ENCODE data around the gene SF3B1.

- TF ChIP-seq, protein P1, sequence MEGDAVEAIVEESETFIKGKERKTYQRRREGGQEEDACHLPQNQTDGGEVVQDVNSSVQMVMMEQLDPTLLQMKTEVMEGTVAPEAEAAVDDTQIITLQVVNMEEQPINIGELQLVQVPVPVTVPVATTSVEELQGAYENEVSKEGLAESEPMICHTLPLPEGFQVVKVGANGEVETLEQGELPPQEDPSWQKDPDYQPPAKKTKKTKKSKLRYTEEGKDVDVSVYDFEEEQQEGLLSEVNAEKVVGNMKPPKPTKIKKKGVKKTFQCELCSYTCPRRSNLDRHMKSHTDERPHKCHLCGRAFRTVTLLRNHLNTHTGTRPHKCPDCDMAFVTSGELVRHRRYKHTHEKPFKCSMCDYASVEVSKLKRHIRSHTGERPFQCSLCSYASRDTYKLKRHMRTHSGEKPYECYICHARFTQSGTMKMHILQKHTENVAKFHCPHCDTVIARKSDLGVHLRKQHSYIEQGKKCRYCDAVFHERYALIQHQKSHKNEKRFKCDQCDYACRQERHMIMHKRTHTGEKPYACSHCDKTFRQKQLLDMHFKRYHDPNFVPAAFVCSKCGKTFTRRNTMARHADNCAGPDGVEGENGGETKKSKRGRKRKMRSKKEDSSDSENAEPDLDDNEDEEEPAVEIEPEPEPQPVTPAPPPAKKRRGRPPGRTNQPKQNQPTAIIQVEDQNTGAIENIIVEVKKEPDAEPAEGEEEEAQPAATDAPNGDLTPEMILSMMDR (conservative IDR thresholded peaks at IDR 0.05 in 1 of 2, IDR thresholded peaks at IDR 0.05 in 1 of 2; ENCODE audit: extremely low read depth in 1 of 2, insufficient read depth in 1 of 2, low read depth in 1 of 2, low read length in 2 of 2): no peak
- TF ChIP-seq EZH2 (IDR thresholded peaks at IDR 0.05; ENCODE audit: borderline replicate concordance, low read length): no peak
Measured at GRCh38 chr2:197353393-197354168, 81.2 kb downstream of the SF3B1 start.
